ENCODE results near the gene TUBB4A.
"Not testable (repeated sequence)": the region's sequence is repeated elsewhere in the genome, so short reads cannot be mapped to it uniquely, and the experiment has no call there.

The TUBB4A gene

DNA sequence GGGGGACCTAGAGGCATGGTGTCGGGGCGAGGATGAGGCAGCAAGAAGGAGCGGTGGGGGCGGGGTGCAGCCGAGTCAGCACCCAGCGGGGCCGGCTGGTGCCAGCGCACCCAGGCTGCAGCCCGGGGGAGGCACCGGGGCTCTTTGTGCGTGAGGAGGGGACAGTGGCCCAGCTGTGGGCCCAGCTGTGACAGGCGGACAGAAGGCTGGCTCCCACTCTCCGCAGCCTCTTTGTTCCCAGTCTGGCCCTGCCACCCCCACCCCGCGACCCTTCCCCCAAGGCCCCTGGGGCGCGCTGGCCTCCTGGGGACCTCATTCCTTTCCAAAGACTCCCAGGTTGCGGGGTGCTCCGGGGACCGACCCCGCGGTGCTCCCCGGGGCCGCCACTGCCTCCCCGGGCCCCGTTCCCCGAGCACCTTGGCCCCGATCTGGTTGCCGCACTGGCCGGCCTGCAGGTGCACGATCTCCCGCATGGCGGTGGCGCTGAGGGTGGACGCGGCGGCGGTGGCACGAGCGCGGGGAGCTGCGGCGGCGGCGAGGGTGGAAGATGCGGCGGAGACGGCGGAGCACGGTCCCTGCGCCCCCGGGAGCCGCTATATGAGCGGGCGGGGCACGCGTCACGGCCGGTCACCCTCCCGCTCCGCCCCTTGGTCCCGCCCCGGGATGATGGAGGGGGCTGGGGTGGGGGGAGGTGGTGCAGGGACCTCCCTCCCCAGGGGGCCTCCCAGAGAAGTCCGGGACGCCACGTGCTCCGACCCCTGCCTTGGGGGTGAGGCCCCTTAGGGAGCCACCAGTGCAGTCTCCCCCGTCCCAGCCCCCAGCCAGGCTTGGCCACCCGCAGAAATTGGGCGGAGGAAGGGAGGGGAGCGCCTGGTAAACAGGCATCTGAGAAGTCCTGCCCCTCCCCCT lies at the start of gene TUBB4A:
TUBB4A (minus strand) TSS at position 570 of the 909 bp plus-strand sequence; CDS start at position 473, 97 bp downstream.
- peak; percentile 53 for DNase-seq

DNA sequence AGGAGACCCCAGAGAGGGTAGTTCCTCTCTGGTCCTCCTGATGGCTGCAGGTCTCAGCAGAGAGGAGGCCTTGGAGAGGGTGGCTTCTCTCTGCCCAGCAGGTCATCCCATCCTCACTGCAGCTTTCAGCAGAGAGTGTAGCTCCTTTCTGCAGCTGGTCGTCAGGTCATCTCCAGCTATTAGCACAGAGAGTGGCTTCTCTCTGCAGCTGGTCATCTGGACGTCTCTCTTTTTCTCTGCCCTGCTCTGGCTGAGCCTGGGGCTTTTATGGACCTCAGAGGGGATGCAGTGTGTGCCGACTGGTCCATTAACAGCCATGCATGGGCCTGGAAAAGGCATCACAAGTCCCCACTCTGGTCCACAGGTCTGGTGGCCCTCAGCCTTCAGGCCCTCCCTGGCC lies 49.0 kb upstream of the TUBB4A start:
- no peak for DNase-seq

DNA sequence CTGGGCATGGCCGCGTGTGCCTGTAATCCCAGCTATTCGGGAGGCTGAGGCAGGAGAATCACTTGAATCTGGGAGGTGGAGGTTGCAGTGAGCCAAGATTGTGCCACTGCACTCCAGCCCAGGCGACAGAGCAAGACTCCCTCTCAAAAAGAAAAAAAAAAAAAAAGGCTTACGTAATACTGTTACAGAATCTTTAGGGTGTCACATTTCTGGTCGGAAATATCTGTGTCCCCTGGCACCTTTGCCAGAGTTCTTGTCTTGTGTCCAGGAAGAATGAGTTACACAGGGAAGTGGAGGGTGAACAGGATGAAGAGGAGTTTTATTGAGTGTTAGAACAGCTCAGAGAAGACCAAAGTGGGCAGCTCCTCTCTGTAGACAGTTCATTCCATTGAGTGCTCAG lies 48.6 kb upstream of the TUBB4A start:
- DNase-seq = not testable (repeated sequence)

DNA sequence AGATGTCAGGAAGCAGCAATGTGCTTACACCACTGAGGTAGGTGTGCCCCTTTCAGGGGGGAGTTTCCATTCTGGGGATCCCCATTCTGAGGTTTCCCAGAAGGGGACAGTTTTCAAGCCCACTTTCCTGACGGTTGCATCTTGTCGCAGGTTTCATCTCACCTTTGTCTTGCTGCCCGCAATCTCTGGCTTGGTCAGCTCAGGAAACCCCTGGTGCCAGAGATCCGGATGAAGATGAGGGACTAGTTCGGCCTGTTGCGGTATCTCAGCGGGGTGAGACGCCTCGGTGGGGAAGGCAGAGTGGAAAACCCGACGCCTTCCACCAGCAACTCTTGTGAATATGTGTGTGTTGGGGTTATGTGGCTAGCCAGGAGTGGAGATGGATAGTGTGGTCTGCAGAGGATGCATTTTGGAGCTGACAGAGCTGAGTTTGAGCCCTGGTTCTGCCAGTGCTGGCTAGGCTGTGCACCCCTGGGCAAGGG lies 41.8 kb upstream of the TUBB4A start:
- peak; percentile 19 for DNase-seq

DNA sequence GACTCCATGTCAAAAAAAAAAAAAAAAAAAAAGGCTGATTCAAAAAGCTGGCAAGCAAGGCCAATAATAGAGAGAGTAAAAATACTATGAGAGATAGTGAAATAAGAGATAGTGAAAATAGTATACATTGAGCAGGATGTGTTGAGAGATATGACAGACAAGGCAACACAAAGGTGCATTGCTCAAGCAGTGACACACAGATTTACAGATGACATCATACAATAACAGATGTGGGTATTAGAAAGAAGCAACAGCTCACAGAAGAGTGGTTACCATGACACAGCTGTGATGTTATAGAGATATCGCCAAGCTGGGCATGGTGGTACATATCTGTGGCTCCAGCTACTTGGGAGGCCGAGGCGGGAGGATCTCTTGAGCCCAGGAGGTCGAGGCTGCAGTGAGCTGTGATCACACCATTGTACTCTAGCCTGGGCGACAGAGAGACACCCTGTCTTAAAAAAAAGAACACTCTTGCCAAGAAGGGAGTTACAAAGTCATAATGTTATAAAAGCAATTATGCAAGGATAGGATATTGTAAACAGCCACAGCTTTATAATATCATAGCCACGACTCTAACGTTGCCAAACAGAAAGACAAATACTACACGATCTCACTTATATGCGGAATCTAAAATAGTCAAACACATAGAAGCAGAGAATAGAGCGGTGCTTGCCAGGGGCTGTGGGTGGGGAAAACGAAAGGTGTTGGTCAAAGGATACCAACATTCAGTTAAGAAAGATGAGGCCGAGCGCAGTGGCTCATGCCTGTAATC lies 39.0 kb upstream of the TUBB4A start:
- DNase-seq = no peak

DNA sequence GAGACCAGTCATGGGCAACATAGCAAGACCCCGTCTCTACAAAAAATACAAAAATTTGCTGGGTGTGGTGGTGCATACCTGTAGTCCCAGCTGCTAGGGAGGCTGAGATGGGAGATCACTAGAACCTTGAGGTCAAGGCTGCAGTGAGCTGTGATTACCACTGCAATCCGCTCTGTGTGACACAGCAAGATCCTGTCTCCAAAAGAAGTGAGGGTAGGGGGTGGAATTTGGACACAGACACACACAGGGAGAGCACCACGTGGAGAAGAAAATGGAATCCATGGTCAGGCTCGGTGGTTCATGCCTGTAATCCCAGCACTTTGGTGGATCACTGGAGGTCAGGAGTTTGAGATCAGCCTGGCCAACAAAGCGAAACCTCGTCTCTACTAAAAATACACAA lies 37.4 kb upstream of the TUBB4A start:
- DNase-seq = no peak

DNA sequence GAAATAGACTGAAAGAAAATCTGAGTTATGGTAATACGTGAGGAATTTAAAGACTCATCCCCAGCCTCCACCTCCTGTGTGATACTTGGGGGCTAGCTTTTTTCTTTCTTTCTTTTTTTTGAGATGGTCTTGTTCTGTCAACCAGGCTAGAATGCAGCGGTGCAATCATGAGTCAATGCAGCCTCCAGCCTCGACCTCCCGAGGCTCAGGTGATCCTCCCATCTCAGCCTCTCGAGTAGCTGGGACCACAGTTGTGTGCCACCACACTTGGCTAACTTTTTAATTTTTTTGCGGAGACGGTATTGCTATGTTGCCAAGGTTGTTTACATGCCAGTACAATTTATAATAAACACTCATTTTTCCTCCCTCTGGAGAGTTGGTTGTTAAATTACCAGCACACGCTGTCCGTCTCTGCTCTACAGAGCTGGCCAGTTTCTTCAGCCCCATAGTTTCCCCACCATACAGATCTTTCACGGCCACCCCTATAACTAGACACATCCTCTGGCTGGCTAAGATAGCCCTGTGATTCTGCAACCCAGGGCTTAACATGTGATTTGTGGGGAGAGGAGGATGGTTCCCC lies 33.5 kb upstream of the TUBB4A start:
- DNase-seq = no peak

DNA sequence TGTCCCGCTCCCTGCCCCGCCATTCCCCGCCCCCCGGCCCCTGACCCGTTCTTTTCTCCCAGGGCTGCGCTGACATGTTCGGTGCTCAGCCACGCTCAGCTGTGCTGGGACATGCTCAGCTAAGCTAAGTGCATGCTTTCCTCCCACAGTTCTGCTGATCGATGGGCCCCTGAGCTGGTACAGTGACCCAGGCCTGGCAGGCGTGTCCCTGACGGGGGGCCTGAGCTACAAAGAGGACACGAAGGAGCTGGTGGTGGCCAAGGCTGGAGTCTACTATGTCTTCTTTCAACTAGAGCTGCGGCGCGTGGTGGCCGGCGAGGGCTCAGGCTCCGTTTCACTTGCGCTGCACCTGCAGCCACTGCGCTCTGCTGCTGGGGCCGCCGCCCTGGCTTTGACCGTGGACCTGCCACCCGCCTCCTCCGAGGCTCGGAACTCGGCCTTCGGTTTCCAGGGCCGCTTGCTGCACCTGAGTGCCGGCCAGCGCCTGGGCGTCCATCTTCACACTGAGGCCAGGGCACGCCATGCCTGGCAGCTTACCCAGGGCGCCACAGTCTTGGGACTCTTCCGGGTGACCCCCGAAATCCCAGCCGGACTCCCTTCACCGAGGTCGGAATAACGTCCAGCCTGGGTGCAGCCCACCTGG lies 32.5 kb upstream of the TUBB4A start:
- DNase-seq = no peak

DNA sequence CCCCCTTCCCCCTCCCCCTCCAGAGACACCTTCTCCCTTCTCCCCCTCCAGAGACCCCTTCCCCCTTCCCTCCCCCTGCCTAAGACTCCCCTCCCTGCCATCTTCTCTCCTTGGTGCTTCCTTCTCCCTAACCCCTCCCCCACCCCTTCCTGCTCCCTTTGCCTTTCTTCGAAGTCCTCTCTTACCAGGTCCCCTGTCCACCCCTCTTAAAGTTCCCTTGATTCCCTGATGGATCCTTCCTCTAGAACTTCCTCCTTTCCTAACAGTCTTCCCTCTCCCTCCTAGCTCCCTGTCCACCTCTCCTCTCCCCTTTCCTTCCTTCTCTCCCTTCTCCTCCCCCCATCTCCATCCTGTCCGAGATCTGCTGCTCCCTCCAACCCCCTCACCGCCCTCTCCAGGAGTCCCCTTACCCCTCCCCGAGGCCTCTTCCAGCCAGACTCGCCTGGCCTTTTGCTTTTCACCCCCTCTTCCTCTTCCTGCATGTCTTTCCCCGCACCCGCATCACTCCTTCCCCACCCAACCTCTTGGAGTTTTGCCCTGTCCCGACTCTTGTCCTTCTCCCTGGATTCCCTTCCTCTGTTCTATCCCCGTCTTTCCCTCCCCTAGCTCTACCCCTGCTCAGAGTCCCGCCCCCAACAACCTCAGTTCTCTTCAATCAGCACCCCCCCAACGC lies 31.8 kb upstream of the TUBB4A start:
- no peak for DNase-seq

DNA sequence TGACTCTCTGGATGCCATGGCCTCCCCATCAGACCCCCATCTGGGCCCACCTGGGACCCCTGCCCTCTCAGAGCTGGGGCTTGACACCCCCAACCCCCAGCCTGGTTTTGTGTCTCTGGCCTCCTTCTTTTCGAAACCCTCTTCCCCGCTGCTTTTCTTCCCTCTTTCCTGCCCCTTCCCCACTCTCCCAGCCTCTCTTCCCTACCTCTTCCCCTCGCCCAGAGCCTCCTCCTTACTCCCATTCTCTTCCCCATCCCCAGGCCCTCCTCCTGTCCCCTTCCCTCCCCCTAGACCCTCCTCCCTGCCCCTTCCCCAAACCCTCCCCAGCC lies 30.9 kb upstream of the TUBB4A start:
- DNase-seq = no peak

DNA sequence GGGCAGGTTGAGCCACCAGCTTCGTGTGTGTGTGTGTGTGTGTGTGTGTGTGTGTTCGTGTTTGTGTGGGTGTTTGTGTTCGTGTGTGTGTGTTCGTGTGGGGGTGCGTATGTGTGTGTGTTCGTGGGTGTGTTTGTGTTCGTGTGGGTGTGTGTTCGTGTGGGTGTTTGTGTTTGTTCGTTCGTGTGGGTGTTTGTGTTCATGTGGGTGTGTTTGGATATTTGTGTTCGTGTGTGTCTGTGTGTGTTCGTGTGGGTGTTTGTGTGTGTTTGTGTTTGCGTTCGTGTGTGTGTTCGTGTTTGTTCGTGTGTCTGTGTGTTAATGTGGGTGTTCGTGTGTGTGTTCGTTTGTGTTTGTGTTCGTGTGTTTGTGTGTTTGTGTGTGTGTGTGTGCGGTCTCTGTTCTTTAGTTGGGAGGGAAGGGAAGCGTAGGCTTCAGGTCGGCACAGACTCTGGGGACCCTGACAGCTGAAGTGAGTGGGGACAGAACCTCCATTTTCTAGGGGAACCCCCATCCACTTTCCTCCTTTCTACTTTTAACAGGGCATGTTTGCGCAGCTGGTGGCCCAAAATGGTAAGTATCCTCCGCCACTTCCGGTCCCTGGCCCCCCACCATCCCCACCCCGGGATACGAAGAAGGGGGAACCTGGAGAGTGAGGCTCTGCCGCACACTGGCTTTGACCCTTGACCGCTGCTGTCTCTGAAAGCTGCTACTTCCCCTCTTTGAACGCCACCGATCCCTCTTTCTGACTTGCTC lies 30.3 kb upstream of the TUBB4A start:
- peak; percentile 52 for DNase-seq

DNA sequence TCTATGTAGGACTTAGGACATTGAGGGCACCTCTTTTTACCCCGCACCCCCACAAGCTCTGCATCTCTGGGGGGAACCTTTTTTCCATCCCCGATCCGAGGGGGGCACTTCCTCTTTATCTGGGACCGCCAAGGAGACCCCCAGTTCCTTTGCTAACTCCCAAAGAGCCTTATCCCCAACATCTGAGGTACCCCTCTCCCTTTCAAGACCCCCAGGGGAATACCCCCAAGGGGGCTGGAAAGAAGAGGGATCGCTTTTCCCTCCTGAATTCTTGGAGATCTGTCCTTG lies 29.8 kb upstream of the TUBB4A start:
- DNase-seq = no peak

DNA sequence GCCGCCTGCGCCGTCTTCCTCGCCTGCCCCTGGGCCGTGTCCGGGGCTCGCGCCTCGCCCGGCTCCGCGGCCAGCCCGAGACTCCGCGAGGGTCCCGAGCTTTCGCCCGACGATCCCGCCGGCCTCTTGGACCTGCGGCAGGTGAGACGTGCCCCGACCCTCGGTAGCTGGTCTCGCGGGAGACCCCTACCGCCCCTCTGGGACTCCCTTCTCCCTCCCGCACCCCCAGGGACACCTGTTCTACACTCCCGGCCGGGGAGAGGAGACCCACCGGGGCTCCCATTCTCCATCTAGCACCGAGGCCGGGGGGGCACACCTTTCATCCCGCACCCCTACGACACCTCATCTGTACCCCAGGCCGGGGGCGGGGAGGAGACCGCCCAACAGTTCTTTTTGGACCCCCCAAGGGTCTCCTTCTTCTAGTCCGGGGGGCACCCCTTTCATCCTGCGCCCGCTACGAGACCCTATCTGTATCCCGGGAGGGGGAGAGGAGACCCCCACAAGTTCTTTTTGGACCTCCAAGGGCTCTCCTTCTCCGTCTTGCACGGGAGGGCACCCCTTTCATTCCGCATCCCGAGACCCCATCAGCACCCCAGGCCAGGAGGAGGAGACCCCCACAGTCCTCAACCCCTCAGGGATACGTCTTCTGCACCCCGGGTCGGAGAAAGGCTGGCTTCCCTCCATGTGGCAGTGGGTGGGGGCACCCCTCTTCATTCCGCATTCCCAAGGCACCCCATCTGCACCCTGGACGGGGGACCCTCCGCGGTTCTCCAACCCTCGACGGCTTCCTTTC lies 29.2 kb upstream of the TUBB4A start:
- no peak for DNase-seq

DNA sequence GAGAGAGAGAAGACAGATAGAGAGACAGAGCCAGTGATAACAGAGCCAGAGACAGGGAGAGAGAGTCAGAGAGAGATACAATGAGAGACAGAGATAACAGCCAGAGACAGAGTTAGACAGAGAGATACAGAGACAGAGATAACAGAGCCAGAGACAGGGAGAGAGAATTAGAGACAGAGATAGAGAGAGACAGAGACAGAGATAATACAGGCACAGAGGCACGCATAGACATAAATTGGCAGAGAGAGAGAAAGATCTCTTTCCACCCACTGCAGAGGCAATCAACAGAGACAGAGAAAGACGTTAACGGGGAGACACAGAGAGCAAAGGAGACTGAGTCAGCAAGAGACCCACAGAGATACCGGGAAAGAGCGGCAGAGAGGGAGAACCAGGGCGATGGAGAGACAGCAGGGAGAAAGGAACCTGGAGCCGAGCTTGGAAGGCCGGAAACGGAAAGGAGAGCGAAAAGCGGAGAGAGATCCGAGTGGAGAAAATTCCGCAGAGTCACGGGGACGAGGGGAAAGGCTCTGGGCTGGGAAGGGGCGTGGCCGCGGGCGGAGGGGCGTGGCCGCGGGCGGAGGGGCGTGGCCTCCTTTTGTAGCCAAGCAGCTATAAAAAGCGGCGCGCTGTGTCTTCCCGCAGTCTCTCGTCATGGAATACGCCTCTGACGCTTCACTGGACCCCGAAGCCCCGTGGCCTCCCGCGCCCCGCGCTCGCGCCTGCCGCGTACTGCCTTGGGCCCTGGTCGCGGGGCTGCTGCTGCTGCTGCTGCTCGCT lies 28.5 kb upstream of the TUBB4A start, which contains the start of gene TNFSF9:
TNFSF9 (plus strand) TSS at position 641 of the 777 bp plus-strand sequence; CDS start at position 652, 11 bp downstream.
- DNase-seq = peak; percentile 88

DNA sequence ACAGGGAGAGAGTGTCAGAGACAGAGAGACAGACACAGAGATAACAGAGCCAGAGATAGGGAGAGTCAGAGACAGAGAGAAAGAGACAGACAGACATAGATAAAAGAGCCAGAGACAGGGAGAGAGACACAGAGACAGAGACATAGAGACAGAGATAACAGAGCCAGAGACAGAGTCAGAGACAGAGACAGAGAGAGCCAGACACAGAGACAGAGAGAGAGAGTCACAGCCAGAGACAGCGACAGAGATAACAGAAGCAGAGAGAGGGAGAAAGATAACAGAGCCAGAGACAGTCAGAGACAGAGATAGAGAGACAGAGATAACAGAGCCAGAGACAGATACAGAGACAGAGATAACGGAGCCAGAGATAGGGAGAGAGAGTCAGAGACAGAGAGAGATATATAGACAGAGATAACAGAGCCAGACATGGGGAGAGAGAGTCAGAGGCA lies 27.9 kb upstream of the TUBB4A start:
- DNase-seq = no peak

DNA sequence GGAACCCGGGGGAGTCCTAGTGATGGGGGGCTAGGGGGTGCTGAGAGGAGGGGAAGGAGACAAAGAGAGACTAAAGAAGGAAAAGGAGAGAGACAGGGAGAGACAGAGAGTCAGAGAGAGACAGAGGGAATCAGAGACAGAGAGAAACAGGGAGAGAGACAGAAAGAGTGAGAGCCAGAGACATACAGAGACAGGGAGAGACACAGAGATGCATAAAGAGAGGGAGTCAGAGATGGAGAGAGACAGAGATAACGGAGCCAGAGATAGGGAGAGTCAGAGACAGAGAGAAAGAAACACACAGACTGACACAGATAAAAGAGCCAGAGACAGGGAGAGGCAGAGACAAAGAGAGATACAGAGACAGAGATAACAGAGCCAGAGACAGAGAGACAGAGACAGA lies 27.2 kb upstream of the TUBB4A start:
- no peak for DNase-seq

DNA sequence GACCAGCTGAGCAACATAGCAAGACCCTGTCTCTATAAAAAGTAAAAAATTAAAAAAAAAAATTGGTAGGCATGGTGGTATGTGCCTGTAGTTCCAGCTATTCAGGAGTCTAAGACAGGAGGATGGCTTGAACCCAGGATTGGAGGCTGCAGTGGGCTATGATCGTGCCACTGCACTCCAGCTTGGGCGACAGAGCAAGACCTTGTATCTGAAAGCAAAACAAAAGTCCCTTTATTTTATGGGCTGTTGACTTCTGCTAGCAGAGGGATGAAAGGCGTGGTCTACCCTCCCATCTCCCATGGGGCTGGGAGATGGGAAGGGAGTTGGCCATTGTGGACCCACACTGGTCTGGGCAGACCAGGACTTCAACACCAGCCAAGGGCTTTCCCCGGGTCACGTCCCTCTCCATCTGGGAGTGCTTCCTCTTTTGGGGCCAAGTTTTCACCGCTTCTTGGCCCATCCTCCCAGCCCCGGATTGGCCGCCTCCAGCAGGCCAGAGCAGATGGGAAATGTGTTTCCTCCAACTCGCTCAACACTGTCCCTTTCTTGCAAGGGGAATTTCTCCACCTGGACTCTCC lies 26.5 kb upstream of the TUBB4A start:
- no peak for DNase-seq

DNA sequence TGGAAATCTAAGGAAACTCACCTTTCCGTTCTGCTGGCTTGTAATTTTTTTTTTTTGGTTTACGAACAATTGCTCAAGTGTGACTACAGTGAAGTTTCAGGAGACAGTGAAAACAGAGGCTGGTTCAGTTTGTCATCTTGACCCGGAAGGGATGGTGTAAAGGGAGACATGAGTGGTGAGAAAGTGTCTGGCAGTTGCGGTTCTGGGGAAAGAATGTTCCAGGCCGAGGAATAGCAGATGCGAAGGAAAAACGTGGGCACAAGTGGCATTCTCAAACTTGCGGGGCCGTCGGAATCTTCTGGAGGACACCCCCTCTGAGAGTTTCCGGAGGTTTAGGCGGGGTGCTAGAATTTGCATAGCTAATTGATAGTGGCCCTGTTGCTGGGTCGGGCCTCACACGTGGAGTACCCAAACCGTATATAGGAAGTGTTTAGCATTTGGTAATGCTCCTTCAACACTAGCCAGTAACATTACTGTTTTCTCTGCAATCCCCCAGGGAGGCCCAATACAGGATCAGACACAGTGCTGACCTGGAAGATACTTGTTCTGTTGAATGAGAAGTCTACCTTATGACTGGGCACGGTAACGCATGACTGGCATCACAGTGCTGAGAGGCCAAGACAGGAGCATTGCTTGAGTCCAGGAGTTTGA lies 25.9 kb upstream of the TUBB4A start:
- peak; percentile 30 for DNase-seq

DNA sequence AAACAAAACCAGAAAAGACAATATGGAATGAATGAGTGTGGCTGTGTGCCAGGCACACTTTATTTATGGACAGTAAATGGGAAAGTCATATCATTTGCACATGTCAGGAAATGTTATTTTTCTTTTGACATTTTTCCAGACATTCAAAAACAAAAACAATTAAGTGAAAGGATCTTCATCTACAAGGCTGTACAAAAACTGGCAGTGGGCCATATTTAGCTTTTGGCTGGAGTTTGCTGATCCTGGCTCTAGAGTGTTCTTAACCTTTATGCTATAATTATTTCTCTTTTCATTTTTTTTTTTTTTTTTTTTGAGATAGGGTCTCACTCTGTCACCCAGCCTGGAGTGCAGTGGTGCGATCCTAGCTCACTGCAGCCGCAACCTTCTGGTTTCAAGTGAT lies 22.2 kb upstream of the TUBB4A start:
- DNase-seq = no peak
